Osteoblast (primary cell): ENCODE results near the gene DHX35. TPM values are rescaled to one million over a fixed set of nuclear protein-coding genes. Genes with fewer than 3 reads are reported as not detected.

ENCODE experiments used
- DNase-seq: peaks from one replicate; pipeline ENCODE4 v3.0.0; 2011; ENCODE audit warnings: low spot score, mixed read lengths; ENCODE audit not compliant: insufficient read length; ENCODE audit errors: missing footprints
- H2AFZ ChIP-seq: 2 replicates; pipeline ENCODE4 v1.6.0; 2011; ENCODE audit warnings: mild to moderate bottlenecking, low read length
- H3K27ac ChIP-seq: 2 replicates; pipeline ENCODE4 v1.5.1; 2011; ENCODE audit warnings: mild to moderate bottlenecking, low read depth, low read length, moderate library complexity
- H3K27me3 ChIP-seq: 2 replicates; pipeline ENCODE4 v1.6.0; 2012; ENCODE audit warnings: mild to moderate bottlenecking, control low read depth, inconsistent platforms, low read length, moderate library complexity; ENCODE audit not compliant: insufficient read depth
- H3K36me3 ChIP-seq: 2 replicates; pipeline ENCODE4 v1.5.1; 2011; ENCODE audit warnings: mild to moderate bottlenecking, low read length, control low read depth, moderate library complexity; ENCODE audit not compliant: insufficient read depth
- H3K4me1 ChIP-seq: 2 replicates; pipeline ENCODE4 v1.5.1; 2011; ENCODE audit warnings: mild to moderate bottlenecking, low read length, control low read depth, moderate library complexity; ENCODE audit not compliant: insufficient read depth
- H3K4me2 ChIP-seq: 2 replicates; pipeline ENCODE4 v1.6.0; 2011; ENCODE audit warnings: mild to moderate bottlenecking, low read length; ENCODE audit not compliant: insufficient read depth
- H3K4me3 ChIP-seq: fragments of 200-600 bp; sonication (generic); 3 replicates; pipeline ENCODE4 v1.5.1; 2012; ENCODE audit warnings: mild to moderate bottlenecking, low read length, inconsistent platforms; ENCODE audit not compliant: insufficient read depth
- H3K79me2 ChIP-seq: 2 replicates; pipeline ENCODE4 v1.6.0; 2012; ENCODE audit warnings: mild to moderate bottlenecking, low read length, control low read depth, inconsistent platforms; ENCODE audit not compliant: insufficient read depth
- H3K9me3 ChIP-seq: 2 replicates; pipeline ENCODE4 v1.5.1; 2011; ENCODE audit warnings: low read depth, low read length, control low read depth
- H4K20me1 ChIP-seq: 2 replicates; pipeline ENCODE4 v1.6.0; 2012; ENCODE audit warnings: mild to moderate bottlenecking, low read length, control low read depth; ENCODE audit not compliant: insufficient read depth
- total RNA-seq: library from RNA; depleted of rRNA; stranded (reverse); fragments of >200 nt; gene quantifications from 2 replicates; pipeline ENCODE4 v1.2.3, GENCODE V29; 2012
- TF ChIP-seq, protein P1 (sequence below): IDR thresholded peaks from 2 replicates; pipeline ENCODE4 v1.5.1; 2011; ENCODE audit warnings: mild to moderate bottlenecking, low read depth, low read length, moderate library complexity; ENCODE audit errors: extremely low read depth

Gene DHX35
- total RNA-seq, 1 donor, result 10.5 TPM

DNA sequence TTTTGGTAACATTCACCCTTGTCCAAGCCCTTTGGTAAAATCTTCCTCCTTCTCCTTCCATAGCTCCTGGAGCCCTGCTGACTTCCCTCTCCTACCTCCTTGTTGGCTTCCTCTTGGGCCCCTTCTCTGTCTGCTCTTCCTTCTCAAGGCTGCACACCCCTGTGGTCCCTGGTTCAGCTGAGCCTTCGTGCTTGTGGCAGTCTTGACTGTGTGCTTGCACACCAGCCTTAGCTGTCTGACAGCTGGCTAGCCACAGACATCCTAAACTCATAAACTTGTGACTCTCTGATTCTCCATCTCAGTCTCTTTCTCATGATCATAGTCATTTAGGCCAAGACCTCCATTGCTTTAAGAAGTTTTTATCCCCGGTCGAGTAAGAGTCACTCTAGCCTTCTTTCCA lies 37.1 kb downstream of the DHX35 start:
- no peaks in the 10 kb centered on the region for H3K9me3 ChIP-seq
- H2AFZ ChIP-seq, result no peak overlapping the region
- H4K20me1 ChIP-seq, result no peaks in the 10 kb centered on the region
- no peak for DNase-seq
- H3K4me3 ChIP-seq, result no peak overlapping the region
- H3K79me2 ChIP-seq, result no peaks in the 10 kb centered on the region
- no peaks in the 10 kb centered on the region for H3K4me1 ChIP-seq
- TF ChIP-seq, protein P1, sequence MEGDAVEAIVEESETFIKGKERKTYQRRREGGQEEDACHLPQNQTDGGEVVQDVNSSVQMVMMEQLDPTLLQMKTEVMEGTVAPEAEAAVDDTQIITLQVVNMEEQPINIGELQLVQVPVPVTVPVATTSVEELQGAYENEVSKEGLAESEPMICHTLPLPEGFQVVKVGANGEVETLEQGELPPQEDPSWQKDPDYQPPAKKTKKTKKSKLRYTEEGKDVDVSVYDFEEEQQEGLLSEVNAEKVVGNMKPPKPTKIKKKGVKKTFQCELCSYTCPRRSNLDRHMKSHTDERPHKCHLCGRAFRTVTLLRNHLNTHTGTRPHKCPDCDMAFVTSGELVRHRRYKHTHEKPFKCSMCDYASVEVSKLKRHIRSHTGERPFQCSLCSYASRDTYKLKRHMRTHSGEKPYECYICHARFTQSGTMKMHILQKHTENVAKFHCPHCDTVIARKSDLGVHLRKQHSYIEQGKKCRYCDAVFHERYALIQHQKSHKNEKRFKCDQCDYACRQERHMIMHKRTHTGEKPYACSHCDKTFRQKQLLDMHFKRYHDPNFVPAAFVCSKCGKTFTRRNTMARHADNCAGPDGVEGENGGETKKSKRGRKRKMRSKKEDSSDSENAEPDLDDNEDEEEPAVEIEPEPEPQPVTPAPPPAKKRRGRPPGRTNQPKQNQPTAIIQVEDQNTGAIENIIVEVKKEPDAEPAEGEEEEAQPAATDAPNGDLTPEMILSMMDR, result no peak
- no peaks in the 10 kb centered on the region for H3K27me3 ChIP-seq
- H3K36me3 ChIP-seq, result peaks cover 25% of the 10 kb centered on the region
- no peak overlapping the region for H3K27ac ChIP-seq
- H3K4me2 ChIP-seq, result no peak overlapping the region

- TF ChIP-seq, protein P1, result no peak
- Histone ChIP-seq H3K27me3 (no peaks in the 10 kb centered on the region), H2AFZ (no peak overlapping the region), H3K27ac (no peak overlapping the region), H3K4me2 (no peak overlapping the region), H3K36me3 (peaks cover 20% of the 10 kb centered on the region), H3K4me1 (no peaks in the 10 kb centered on the region), H3K4me3 (no peak overlapping the region), H3K9me3 (no peaks in the 10 kb centered on the region), H3K79me2 (no peaks in the 10 kb centered on the region), H4K20me1 (no peaks in the 10 kb centered on the region)
- DNase-seq, result peak; percentile 11
Observed at GRCh38 chr20:38999965-39000910, 38.1 kb downstream of the DHX35 start.

- Histone ChIP-seq H3K4me2 (no peak overlapping the region), H3K4me3 (no peak overlapping the region), H3K79me2 (no peaks in the 10 kb centered on the region), H2AFZ (no peak overlapping the region), H3K27me3 (no peaks in the 10 kb centered on the region), H3K4me1 (no peaks in the 10 kb centered on the region), H3K9me3 (no peaks in the 10 kb centered on the region), H3K27ac (no peak overlapping the region), H4K20me1 (no peaks in the 10 kb centered on the region), H3K36me3 (peaks cover 33% of the 10 kb centered on the region)
- no peak for DNase-seq
- TF ChIP-seq, protein P1, result no peak
Observed at GRCh38 chr20:39004508-39004907, 42.4 kb downstream of the DHX35 start.

GRCh38 chr20:39009348-39009747 lies 47.2 kb downstream of the DHX35 start:
- H3K4me2 ChIP-seq, result no peak overlapping the region
- no peak overlapping the region for H3K4me3 ChIP-seq
- no peaks in the 10 kb centered on the region for H3K27me3 ChIP-seq
- DNase-seq, result no peak
- peaks cover 3% of the 10 kb centered on the region for H4K20me1 ChIP-seq
- H2AFZ ChIP-seq, result no peak overlapping the region
- no peak overlapping the region for H3K27ac ChIP-seq
- H3K4me1 ChIP-seq, result no peaks in the 10 kb centered on the region
- H3K79me2 ChIP-seq, result no peaks in the 10 kb centered on the region
- H3K36me3 ChIP-seq, result peaks cover 23% of the 10 kb centered on the region
- TF ChIP-seq, protein P1, result no peak
- no peaks in the 10 kb centered on the region for H3K9me3 ChIP-seq
